ENCODE data around the gene CALU. TPM values are rescaled to one million over a fixed set of nuclear protein-coding genes. Genes with fewer than 3 reads are reported as not detected.

The CALU gene
- total RNA-seq, 4 donors from 2014 or later, result 188 to 269 (median 199) TPM

DNA sequence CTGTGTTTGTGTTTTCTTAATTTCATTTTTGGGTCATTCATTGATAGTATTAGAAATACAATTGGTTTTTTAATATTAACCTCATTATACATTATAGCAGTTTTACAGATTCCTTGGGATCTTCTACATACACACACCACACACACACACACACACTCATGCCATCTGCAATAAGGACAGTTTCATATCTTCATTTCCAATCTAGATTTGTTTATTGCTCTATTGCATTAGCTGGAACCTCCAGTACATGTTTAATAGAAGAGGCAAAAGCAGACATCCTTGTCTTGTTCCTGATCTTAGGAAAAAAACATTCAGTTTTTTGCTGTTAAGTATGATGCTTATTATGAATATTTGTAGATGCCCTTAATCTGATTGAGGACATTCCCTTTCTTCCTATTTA lies 17.8 kb upstream of the CALU start:
- no peaks in the 10 kb centered on the region for H3K27me3 ChIP-seq
- H3K27ac ChIP-seq (replicated peaks in 1 of 4), result no peak overlapping the region
- no peak for DNase-seq (ENCODE audit: extremely low spot score)
- TF ChIP-seq EP300 (IDR thresholded peaks at IDR 0.05) (no peak), POLR2A (IDR thresholded peaks at IDR 0.05; ENCODE audit: low read depth) (no peak), POLR2AphosphoS5 (IDR thresholded peaks at IDR 0.05) (no peak)
- TF ChIP-seq, protein P1, sequence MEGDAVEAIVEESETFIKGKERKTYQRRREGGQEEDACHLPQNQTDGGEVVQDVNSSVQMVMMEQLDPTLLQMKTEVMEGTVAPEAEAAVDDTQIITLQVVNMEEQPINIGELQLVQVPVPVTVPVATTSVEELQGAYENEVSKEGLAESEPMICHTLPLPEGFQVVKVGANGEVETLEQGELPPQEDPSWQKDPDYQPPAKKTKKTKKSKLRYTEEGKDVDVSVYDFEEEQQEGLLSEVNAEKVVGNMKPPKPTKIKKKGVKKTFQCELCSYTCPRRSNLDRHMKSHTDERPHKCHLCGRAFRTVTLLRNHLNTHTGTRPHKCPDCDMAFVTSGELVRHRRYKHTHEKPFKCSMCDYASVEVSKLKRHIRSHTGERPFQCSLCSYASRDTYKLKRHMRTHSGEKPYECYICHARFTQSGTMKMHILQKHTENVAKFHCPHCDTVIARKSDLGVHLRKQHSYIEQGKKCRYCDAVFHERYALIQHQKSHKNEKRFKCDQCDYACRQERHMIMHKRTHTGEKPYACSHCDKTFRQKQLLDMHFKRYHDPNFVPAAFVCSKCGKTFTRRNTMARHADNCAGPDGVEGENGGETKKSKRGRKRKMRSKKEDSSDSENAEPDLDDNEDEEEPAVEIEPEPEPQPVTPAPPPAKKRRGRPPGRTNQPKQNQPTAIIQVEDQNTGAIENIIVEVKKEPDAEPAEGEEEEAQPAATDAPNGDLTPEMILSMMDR (IDR thresholded peaks at IDR 0.05), result no peak
- H3K4me1 ChIP-seq, result no peaks in the 10 kb centered on the region
- H3K36me3 ChIP-seq, result no peaks in the 10 kb centered on the region
- H3K4me3 ChIP-seq, result no peak overlapping the region
- no peaks in the 10 kb centered on the region for H3K9me3 ChIP-seq
- intact Hi-C loops (cut with DNase I), result no loop called here

DNA sequence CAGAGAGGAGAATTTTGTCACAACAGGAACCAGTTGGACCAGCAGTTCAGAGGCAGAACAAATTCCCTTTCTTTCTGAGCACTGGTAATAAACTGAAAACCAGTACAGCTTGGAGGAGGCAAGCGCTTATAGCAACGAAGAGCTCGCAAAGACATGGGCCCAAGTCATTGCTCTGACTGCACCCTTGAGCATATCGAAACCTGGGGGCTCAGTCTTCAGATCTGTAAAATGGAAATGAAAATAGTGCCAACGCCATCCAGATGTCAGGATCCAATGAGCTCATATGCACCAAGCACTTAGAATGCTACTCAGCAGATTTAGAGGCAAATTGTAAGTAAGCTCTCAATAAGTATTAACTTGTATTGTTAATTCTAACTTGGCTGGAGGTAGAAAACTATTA lies 14.4 kb upstream of the CALU start:
- no peaks in the 10 kb centered on the region for H3K36me3 ChIP-seq
- WGBS, result 97% methylated on average over 5 of the region's 5 CpGs
- H3K9me3 ChIP-seq, result no peaks in the 10 kb centered on the region
- H3K4me1 ChIP-seq, result no peaks in the 10 kb centered on the region
- intact Hi-C loops (cut with DNase I), result no loop called here
- H3K4me3 ChIP-seq, result no peak overlapping the region
- TF ChIP-seq POLR2AphosphoS5 (IDR thresholded peaks at IDR 0.05) (no peak), EP300 (IDR thresholded peaks at IDR 0.05) (no peak)
- H3K27ac ChIP-seq (replicated peaks in 1 of 4), result no peak overlapping the region
- DNase-seq (ENCODE audit: extremely low spot score), result no peak
- no peaks in the 10 kb centered on the region for H3K27me3 ChIP-seq

DNA sequence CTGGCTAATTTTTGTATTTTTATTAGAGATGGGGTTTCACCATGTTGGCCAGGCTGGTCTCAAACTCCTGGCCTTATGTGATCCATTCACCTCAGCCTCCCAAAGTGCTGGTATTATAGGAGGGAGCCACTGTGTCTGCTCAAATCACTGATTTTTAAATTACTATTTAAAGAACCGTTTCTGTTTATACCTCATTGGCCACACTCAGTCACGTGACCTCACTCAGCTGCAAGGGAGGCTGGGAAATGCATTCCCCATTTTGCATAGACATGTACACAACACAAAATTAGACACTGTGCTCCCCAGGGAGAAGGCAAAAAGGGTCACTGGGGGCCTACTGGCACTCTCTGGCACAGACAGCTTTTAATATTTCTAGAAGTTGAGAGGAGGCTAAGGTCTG lies 13.6 kb upstream of the CALU start:
- Histone ChIP-seq H3K4me1 (no peaks in the 10 kb centered on the region), H3K4me3 (no peak overlapping the region), H3K36me3 (no peaks in the 10 kb centered on the region), H3K27me3 (no peaks in the 10 kb centered on the region), H3K27ac (replicated peaks in 1 of 4) (no peak overlapping the region), H3K9me3 (no peaks in the 10 kb centered on the region)
- TF ChIP-seq POLR2A (IDR thresholded peaks at IDR 0.05; ENCODE audit: low read depth), result no peak
- DNase-seq (ENCODE audit: extremely low spot score), result no peak
- WGBS, result 93% methylated on average over 2 of the region's 2 CpGs
- intact Hi-C loops (cut with DNase I), result no loop called here

DNA sequence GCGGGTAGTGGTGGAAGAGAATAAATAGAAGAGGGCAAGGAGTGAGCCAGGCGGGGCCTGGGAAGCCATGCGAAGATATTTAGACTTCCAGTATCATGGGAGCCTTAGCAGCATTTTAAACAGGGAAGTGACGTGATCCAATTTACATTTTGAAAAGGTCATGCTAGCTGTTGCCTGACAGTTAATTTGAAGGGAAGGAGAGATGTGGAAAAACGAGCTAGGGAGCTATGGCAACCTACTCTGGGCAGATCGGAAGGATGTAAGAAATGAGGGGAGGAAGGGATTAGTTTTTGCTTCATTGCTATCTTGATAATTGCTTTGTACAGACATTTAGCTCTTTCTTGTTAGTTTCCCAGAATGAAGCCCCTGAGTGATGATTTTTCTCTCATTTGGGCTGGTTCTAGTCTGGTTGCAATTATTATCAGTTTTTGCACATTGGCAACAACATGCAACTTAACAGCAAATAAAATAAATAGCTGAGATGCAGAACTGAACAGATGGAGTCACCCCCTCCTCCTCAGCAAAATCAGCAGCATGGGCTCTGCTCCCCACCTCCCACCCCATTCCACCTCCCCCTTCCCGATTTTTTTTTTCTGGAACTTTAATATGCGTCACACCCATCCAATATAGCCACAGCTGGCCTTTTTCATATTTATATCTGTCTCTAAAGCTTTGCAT lies 13.0 kb upstream of the CALU start:
- Histone ChIP-seq H3K9me3 (no peaks in the 10 kb centered on the region), H3K36me3 (no peaks in the 10 kb centered on the region), H3K27ac (replicated peaks in 1 of 4) (no peak overlapping the region), H3K4me3 (no peak overlapping the region), H3K27me3 (no peaks in the 10 kb centered on the region), H3K4me1 (no peaks in the 10 kb centered on the region)
- intact Hi-C loops (cut with DNase I), result no loop called here
- WGBS, result 70% methylated on average over 8 of the region's 8 CpGs
- TF ChIP-seq EP300 (IDR thresholded peaks at IDR 0.05) (no peak), POLR2A (IDR thresholded peaks at IDR 0.05; ENCODE audit: low read depth) (no peak), POLR2AphosphoS5 (IDR thresholded peaks at IDR 0.05) (no peak)
- TF ChIP-seq, protein P1 (IDR thresholded peaks at IDR 0.05), result no peak
- no peak for DNase-seq (ENCODE audit: extremely low spot score)

DNA sequence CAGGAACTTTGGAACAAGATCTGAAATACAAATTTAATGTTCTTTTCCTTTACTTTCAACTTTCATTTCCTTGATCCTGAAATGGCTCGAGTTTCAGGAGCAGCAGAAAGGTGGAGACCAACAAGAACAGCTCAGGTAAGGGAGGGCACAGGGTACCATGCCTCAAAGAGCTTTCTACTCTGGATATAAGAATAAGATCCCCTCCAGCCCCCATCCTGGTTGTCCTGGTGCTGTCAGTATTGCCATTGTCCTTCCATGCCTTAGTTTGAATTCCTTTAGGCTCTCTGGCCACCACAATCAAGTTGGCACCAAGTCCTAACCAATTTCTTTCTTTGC lies 12.5 kb upstream of the CALU start:
- intact Hi-C loops (cut with DNase I), result no loop called here
- TF ChIP-seq EP300 (IDR thresholded peaks at IDR 0.05), result no peak
- TF ChIP-seq POLR2A (IDR thresholded peaks at IDR 0.05; ENCODE audit: low read depth), result no peak
- TF ChIP-seq, protein P1 (IDR thresholded peaks at IDR 0.05), result no peak
- TF ChIP-seq POLR2AphosphoS5 (IDR thresholded peaks at IDR 0.05), result no peak
- no peaks in the 10 kb centered on the region for H3K9me3 ChIP-seq
- H3K4me1 ChIP-seq, result no peaks in the 10 kb centered on the region
- H3K4me3 ChIP-seq, result no peak overlapping the region
- WGBS, result 56% methylated on average over 1 of the region's 1 CpG
- no peaks in the 10 kb centered on the region for H3K36me3 ChIP-seq
- H3K27ac ChIP-seq (replicated peaks in 1 of 4), result no peak overlapping the region
- no peaks in the 10 kb centered on the region for H3K27me3 ChIP-seq
- DNase-seq (ENCODE audit: extremely low spot score), result no peak

DNA sequence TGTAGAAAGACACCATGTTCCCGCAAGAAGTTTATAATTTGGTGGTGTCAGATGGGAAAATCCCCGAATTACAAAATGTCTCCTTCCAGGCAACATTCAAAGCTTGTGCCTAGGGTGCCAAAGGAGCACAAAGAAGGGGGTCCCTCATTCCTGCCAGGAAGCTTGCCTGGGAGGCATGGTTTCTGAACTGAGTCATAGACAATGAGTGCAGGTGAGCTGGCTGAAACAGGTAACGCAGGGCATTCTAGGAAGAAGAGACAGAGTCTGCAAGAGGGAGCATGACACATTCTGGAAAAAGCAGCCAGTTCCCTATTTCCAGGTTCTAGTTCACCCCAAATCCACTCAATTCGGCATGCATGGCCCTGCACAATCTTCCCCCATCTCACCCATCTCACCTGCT lies 11.9 kb upstream of the CALU start:
- WGBS, result 95% methylated on average over 4 of the region's 4 CpGs
- TF ChIP-seq, protein P1 (IDR thresholded peaks at IDR 0.05), result no peak
- no peak for TF ChIP-seq EP300 (IDR thresholded peaks at IDR 0.05)
- TF ChIP-seq POLR2A (IDR thresholded peaks at IDR 0.05; ENCODE audit: low read depth), result no peak
- TF ChIP-seq POLR2AphosphoS5 (IDR thresholded peaks at IDR 0.05), result no peak

More for the DNA sequence above, 11.9 kb upstream of the CALU start:
- H3K9me3 ChIP-seq, result no peaks in the 10 kb centered on the region
- H3K4me3 ChIP-seq, result no peak overlapping the region
- no peaks in the 10 kb centered on the region for H3K27me3 ChIP-seq
- H3K27ac ChIP-seq (replicated peaks in 1 of 4), result no peak overlapping the region
- no peaks in the 10 kb centered on the region for H3K4me1 ChIP-seq
- no peaks in the 10 kb centered on the region for H3K36me3 ChIP-seq
- no peak for DNase-seq (ENCODE audit: extremely low spot score)
- intact Hi-C loops (cut with DNase I), result no loop called here
